A673 (cell line): ENCODE measurements around the gene MEGF11.

Source experiments
- EZH2 ChIP-seq: fragments of 200-600 bp; sonication (generic); IDR thresholded peaks from 2 replicates; pipeline ENCODE4 v1.6.1; 2017; ENCODE audit warnings: borderline replicate concordance, low read depth, mild to moderate bottlenecking, mixed read lengths, antibody characterized with exemption, low read length; ENCODE audit not compliant: poor library complexity, severe bottlenecking
- TF ChIP-seq, protein P1 (sequence below): fragments of 300-800, 200-600 bp; sonication (generic); conservative IDR thresholded peaks from 2 replicates; pipeline ENCODE4 v1.5.1; 2017; ENCODE audit warnings: low read depth, mild to moderate bottlenecking, antibody characterized with exemption, low read length, moderate library complexity, mixed read lengths

DNA sequence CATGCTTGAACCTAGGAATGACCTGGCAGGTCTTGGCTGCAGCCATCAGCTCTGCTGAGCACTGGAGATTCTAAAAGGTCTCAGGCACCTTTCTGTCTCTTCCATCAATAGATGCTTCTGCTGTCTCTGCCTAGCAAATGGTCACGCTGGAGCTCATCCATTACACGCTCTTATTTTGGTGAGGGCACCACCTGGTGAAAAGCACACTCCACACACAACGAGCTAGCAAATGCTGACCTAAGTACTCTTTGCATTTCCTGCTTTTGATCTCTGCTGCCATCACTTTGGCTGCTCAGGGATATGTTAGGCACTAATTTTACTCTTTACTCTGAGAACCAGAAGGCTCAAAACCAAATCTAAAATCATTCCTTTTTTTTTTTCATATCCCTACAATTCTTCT is 293.0 kb downstream of the MEGF11 start:
- TF ChIP-seq, protein P1, sequence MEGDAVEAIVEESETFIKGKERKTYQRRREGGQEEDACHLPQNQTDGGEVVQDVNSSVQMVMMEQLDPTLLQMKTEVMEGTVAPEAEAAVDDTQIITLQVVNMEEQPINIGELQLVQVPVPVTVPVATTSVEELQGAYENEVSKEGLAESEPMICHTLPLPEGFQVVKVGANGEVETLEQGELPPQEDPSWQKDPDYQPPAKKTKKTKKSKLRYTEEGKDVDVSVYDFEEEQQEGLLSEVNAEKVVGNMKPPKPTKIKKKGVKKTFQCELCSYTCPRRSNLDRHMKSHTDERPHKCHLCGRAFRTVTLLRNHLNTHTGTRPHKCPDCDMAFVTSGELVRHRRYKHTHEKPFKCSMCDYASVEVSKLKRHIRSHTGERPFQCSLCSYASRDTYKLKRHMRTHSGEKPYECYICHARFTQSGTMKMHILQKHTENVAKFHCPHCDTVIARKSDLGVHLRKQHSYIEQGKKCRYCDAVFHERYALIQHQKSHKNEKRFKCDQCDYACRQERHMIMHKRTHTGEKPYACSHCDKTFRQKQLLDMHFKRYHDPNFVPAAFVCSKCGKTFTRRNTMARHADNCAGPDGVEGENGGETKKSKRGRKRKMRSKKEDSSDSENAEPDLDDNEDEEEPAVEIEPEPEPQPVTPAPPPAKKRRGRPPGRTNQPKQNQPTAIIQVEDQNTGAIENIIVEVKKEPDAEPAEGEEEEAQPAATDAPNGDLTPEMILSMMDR = no peak
- TF ChIP-seq EZH2 = no peak
